H9 (cell line): ENCODE results near the gene STK24. TPM values are rescaled to one million over a fixed set of nuclear protein-coding genes. Genes with fewer than 3 reads are reported as not detected.

ENCODE experiments used
- DNase-seq: peaks from one replicate; pipeline ENCODE4 v3.0.0-alpha.2; 2017
- H2AFZ ChIP-seq: one replicate; pipeline ENCODE4 v1.6.1; 2013; ENCODE audit warnings: mild to moderate bottlenecking, low read length, control low read depth, moderate library complexity
- H2AK5ac ChIP-seq: 2 replicates; pipeline ENCODE4 v1.6.1; 2013; ENCODE audit warnings: low read length, control low read depth, mixed read lengths; ENCODE audit not compliant: insufficient read length
- H2BK120ac ChIP-seq: one replicate; pipeline ENCODE4 v1.6.1; 2013; ENCODE audit warnings: low read depth, mild to moderate bottlenecking, low read length, control low read depth, inconsistent platforms; ENCODE audit not compliant: poor library complexity, severe bottlenecking
- H2BK12ac ChIP-seq: 2 replicates; pipeline ENCODE4 v1.6.1; 2013; ENCODE audit warnings: low read length, control low read depth, mixed read lengths, low read depth; ENCODE audit not compliant: insufficient read length
- H2BK15ac ChIP-seq: 2 replicates; pipeline ENCODE4 v1.6.1; 2013; ENCODE audit warnings: low read depth, low read length, control low read depth
- H2BK20ac ChIP-seq: one replicate; pipeline ENCODE4 v1.6.1; 2013; ENCODE audit warnings: low read depth, mild to moderate bottlenecking, low read length, control low read depth, inconsistent platforms; ENCODE audit not compliant: poor library complexity, severe bottlenecking
- H2BK5ac ChIP-seq: 2 replicates; pipeline ENCODE4 v1.6.1; 2013; ENCODE audit warnings: low read length, control low read depth, mixed read lengths; ENCODE audit not compliant: insufficient read length
- H3K14ac ChIP-seq: 2 replicates; pipeline ENCODE4 v1.6.1; 2013; ENCODE audit warnings: low read length, control low read depth; ENCODE audit not compliant: insufficient read depth
- H3K18ac ChIP-seq: 2 replicates; pipeline ENCODE4 v1.6.1; 2013; ENCODE audit warnings: low read depth, mild to moderate bottlenecking, mixed read lengths, low read length, control low read depth; ENCODE audit not compliant: insufficient read length
- H3K23ac ChIP-seq: 2 replicates; pipeline ENCODE4 v1.6.1; 2013; ENCODE audit warnings: low read length, control low read depth, mixed read lengths, low read depth; ENCODE audit not compliant: insufficient read length
- H3K23me2 ChIP-seq: 2 replicates; pipeline ENCODE4 v1.6.1; 2013; ENCODE audit warnings: low read depth, mild to moderate bottlenecking, mixed read lengths, low read length, control low read depth; ENCODE audit not compliant: insufficient read length, poor library complexity, severe bottlenecking
- H3K27ac ChIP-seq: 2 replicates; pipeline ENCODE4 v1.5.1; 2013; ENCODE audit warnings: low read length, control low read depth, mixed read lengths, low read depth; ENCODE audit not compliant: insufficient read length
- H3K27me3 ChIP-seq: 2 replicates; pipeline ENCODE4 v1.6.1; 2013; ENCODE audit warnings: low read length, control low read depth, inconsistent platforms; ENCODE audit not compliant: insufficient read depth
- H3K4ac ChIP-seq: 2 replicates; pipeline ENCODE4 v1.6.1; 2013; ENCODE audit warnings: low read depth, mild to moderate bottlenecking, control low read depth, inconsistent platforms, low read length, moderate library complexity
- H3K4me1 ChIP-seq: 2 replicates; pipeline ENCODE4 v1.6.1; 2013; ENCODE audit warnings: low read length, control low read depth, inconsistent platforms; ENCODE audit not compliant: insufficient read depth
- H3K4me2 ChIP-seq: 2 replicates; pipeline ENCODE4 v1.6.1; 2013; ENCODE audit warnings: low read length, control low read depth, mixed read lengths; ENCODE audit not compliant: insufficient read length, insufficient read depth
- H3K56ac ChIP-seq: 2 replicates; pipeline ENCODE4 v1.6.1; 2013; ENCODE audit warnings: low read depth, mild to moderate bottlenecking, mixed read lengths, low read length, control low read depth; ENCODE audit not compliant: insufficient read length
- H3K79me1 ChIP-seq: 2 replicates; pipeline ENCODE4 v1.6.1; 2013; ENCODE audit warnings: low read depth, mild to moderate bottlenecking, moderate library complexity, low read length, control low read depth, inconsistent platforms; ENCODE audit not compliant: insufficient read depth, poor library complexity, severe bottlenecking
- H3K79me2 ChIP-seq: 2 replicates; pipeline ENCODE4 v1.6.1; 2013; ENCODE audit warnings: low read length, control low read depth, inconsistent platforms; ENCODE audit not compliant: insufficient read depth
- H3K9ac ChIP-seq: 2 replicates; pipeline ENCODE4 v1.6.1; 2013; ENCODE audit warnings: low read length, control low read depth, mixed read lengths; ENCODE audit not compliant: insufficient read length; ENCODE audit errors: extremely low read depth
- H3K9me3 ChIP-seq: one replicate; pipeline ENCODE4 v1.6.1; 2013; ENCODE audit warnings: low read depth, low read length, inconsistent platforms; ENCODE audit not compliant: control insufficient read depth
- H3T11ph ChIP-seq: one replicate; pipeline ENCODE4 v1.6.1; 2013; ENCODE audit warnings: mild to moderate bottlenecking, low read length, control low read depth, inconsistent platforms
- H4K20me1 ChIP-seq: one replicate; pipeline ENCODE4 v1.6.1; 2013; ENCODE audit not compliant: control insufficient read depth, insufficient read length, insufficient read depth
- H4K5ac ChIP-seq: 2 replicates; pipeline ENCODE4 v1.6.1; 2013; ENCODE audit warnings: low read depth, mild to moderate bottlenecking, mixed read lengths, low read length, control low read depth; ENCODE audit not compliant: insufficient read length
- H4K8ac ChIP-seq: replicated peaks from 2 replicates; pipeline ENCODE4 v1.6.1; 2013; ENCODE audit warnings: low read length, control low read depth, mixed read lengths, low read depth; ENCODE audit not compliant: insufficient read length
- H4K91ac ChIP-seq: 2 replicates; pipeline ENCODE4 v1.6.1; 2013; ENCODE audit warnings: low read depth, mild to moderate bottlenecking, moderate library complexity, mixed read lengths, low read length, control low read depth; ENCODE audit not compliant: insufficient read length
- H3K27ac Mint-ChIP-seq, 3 experiments: 2 replicates in 2 of 3; 3 replicates in 1 of 3; pipeline ENCODE4 v1.8.0; 2020 to 2021; ENCODE audit warnings: mixed read lengths in 3 of 3, mild to moderate bottlenecking in 1 of 3, moderate library complexity in 1 of 3
- H3K27me3 Mint-ChIP-seq: 2 replicates; pipeline ENCODE4 v1.8.0; 2021; ENCODE audit warnings: low read depth, mild to moderate bottlenecking, moderate library complexity, mixed read lengths
- H3K36me3 Mint-ChIP-seq, 3 experiments: 2 replicates in 2 of 3; 3 replicates in 1 of 3; pipeline ENCODE4 v1.8.0; 2020 to 2021; ENCODE audit warnings: low read depth in 3 of 3, mixed read lengths in 3 of 3; ENCODE audit not compliant: insufficient read depth in 1 of 3
- H3K4me1 Mint-ChIP-seq, 2 experiments: 2 replicates each; pipeline ENCODE4 v1.8.0; 2020; ENCODE audit warnings: mixed read lengths in 2 of 2
- H3K4me3 Mint-ChIP-seq, 2 experiments: 2 replicates in 1 of 2; 3 replicates in 1 of 2; pipeline ENCODE4 v1.8.0; 2020 to 2021; ENCODE audit warnings: mild to moderate bottlenecking in 2 of 2, mixed read lengths in 2 of 2, moderate library complexity in 1 of 2
- H3K9me3 Mint-ChIP-seq, 2 experiments: 2 replicates in 1 of 2; 3 replicates in 1 of 2; pipeline ENCODE4 v1.8.0; 2020; ENCODE audit warnings: mild to moderate bottlenecking in 2 of 2, mixed read lengths in 2 of 2, moderate library complexity in 1 of 2
- WGBS: extraction: QIAGEN DNeasy Blood & Tissue Kit; methylation state at CpG from one replicate; pipeline ENCODE4 v1.1.7; 2013; ENCODE audit warnings: missing lambda C conversion rate, low lambda C conversion rate, mixed read lengths; ENCODE audit not compliant: insufficient read length; ENCODE audit errors: extremely low coverage; 5-methylcytosine and 5-hydroxymethylcytosine counted together
- total RNA-seq: library from RNA; stranded (reverse); gene quantifications from 2 replicates; pipeline ENCODE4 v1.2.1, GENCODE V29; 2021
- TF ChIP-seq, protein P1 (sequence below): fragments of 200-600 bp; sonication (generic); conservative IDR thresholded peaks from 3 replicates; pipeline ENCODE4 v1.8.0; 2021; ENCODE audit warnings: antibody characterized with exemption, mild to moderate bottlenecking

The STK24 gene
- total RNA-seq, 1 experiment from 2014 or later = 134 TPM

DNA sequence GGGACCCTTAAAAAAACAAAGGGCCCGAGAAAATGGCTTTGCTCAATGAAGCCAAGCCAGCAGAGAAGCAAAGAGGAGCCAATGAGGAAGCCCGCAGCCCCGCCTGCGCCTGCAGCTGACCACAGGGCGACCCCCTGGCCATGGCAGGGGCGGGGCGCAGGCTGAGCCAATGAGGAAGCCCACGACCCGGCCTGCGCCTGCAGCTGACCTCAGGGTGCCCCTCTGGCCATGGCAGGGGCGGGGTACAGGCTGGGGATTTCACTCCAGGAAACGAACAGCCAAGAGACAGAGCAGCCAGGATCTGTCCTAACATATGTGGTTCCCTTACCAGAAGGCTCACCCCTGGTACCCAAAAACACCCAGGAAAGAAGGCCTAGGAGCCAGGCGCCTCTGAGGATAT is 101.4 kb downstream of the STK24 start:
- Histone ChIP-seq H2AFZ (no peak overlapping the region), H3K56ac (no peak overlapping the region), H3K4me2 (peak overlapping the region; percentile 46), H2BK20ac (no peak overlapping the region), H3K4me1 (peaks cover 11% of the 10 kb centered on the region; the same call in 1 of the 2 replicates), H2AK5ac (no peak overlapping the region), H2BK120ac (no peak overlapping the region), H3K23me2 (no peaks in the 10 kb centered on the region), H4K5ac (no peak overlapping the region), H3K14ac (no peak overlapping the region), H3K4ac (no peak overlapping the region), H3K9ac (no peak overlapping the region), H3K27ac (no peak overlapping the region), H2BK15ac (no peak overlapping the region), H2BK5ac (no peak overlapping the region), H3K79me1 (peaks cover 9% of the 10 kb centered on the region), H3K27me3 (no peaks in the 10 kb centered on the region), H3K18ac (no peak overlapping the region), H3K23ac (no peak overlapping the region), H4K91ac (no peak overlapping the region), H2BK12ac (no peak overlapping the region), H3T11ph (no peak overlapping the region), H4K8ac (no peak overlapping the region), H3K79me2 (peaks cover 6% of the 10 kb centered on the region; the same call in 1 of the 2 replicates), H3K9me3 (no peaks in the 10 kb centered on the region), H4K20me1 (no peaks in the 10 kb centered on the region)
- Mint-ChIP-seq H3K27me3 (no peaks in the 10 kb centered on the region), H3K9me3 (no peaks in the 10 kb centered on the region; a peak in 1 of 5 replicates), H3K36me3 (peaks cover 25 to 38% (median 35%) of the 10 kb centered on the region in 3 experiments; a peak in 6 of 7 replicates), H3K27ac (no peak overlapping the region), H3K4me1 (peaks cover 46 to 54% of the 10 kb centered on the region in 2 experiments), H3K4me3 (peak overlapping the region in 1 of 2 experiments; percentile 52; a peak in 2 of 5 replicates)
- WGBS = no CpG with 5 or more reads among the region's 13 CpGs
- TF ChIP-seq, protein P1, sequence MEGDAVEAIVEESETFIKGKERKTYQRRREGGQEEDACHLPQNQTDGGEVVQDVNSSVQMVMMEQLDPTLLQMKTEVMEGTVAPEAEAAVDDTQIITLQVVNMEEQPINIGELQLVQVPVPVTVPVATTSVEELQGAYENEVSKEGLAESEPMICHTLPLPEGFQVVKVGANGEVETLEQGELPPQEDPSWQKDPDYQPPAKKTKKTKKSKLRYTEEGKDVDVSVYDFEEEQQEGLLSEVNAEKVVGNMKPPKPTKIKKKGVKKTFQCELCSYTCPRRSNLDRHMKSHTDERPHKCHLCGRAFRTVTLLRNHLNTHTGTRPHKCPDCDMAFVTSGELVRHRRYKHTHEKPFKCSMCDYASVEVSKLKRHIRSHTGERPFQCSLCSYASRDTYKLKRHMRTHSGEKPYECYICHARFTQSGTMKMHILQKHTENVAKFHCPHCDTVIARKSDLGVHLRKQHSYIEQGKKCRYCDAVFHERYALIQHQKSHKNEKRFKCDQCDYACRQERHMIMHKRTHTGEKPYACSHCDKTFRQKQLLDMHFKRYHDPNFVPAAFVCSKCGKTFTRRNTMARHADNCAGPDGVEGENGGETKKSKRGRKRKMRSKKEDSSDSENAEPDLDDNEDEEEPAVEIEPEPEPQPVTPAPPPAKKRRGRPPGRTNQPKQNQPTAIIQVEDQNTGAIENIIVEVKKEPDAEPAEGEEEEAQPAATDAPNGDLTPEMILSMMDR = no peak
- DNase-seq = peak; percentile 95
